Measurements from ENCODE around the gene NELFE.

The NELFE gene

DNA sequence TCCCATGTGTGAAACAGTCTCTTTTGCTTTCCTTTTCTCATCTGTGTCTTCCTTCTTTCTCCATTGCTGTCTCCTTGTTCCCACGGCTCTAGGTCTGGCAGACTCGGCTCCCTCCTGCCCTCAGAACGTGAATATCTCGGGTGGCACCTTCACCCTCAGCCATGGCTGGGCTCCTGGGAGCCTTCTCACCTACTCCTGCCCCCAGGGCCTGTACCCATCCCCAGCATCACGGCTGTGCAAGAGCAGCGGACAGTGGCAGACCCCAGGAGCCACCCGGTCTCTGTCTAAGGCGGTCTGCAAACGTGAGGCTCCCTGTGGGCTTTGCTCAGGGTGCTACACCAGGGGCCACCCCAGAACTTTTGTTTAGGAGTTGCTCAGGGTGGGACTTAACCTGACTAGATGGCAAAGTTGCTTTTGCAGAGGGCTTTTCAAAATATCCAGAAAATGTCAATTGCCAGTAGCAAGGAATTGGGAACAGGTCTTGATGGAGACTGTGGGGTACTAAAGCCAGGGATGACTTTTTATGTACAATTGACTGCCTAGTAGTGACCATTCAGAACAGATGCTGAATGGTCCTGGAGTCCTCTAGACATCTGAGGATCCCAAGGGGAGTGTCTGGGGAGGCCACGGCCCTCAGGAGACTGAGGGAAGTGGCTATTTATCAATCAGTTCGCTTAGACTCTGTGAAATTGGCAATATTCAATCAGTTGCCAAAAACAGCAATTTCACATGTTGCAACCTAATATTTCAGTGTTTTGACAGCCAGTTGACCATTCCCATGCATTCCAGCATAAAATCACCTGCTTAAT, 30.7 kb downstream of the NELFE start:
- H3K14ac ChIP-seq (ENCODE audit: low read length in 2 of 2), result no peak overlapping the region
- DNase-seq, result no peak
- no peaks in the 10 kb centered on the region for H3K79me1 ChIP-seq (replicated peaks; ENCODE audit: low read length, poor library complexity, severe bottlenecking)
- H3K9me3 ChIP-seq (ENCODE audit: control insufficient read depth, low read length), result no peaks in the 10 kb centered on the region
- H3K18ac ChIP-seq (ENCODE audit: low read depth in 1 of 2, low read length in 2 of 2), result no peak overlapping the region
- H2BK5ac ChIP-seq (ENCODE audit: low read depth, low read length, poor library complexity, severe bottlenecking), result no peak overlapping the region
- H3K9ac ChIP-seq (ENCODE audit: low read length), result peak overlapping the region; percentile 85
- H3K4me1 ChIP-seq (ENCODE audit: control insufficient read depth, insufficient read depth, low read depth, low read length), result peaks cover 1% of the 10 kb centered on the region
- H3K4ac ChIP-seq (ENCODE audit: low read depth in 1 of 2, low read length in 2 of 2), result no peak overlapping the region
- 88% methylated on average over 11 of the region's 11 CpGs for WGBS
- H4K91ac ChIP-seq (ENCODE audit: low read length), result no peak overlapping the region
- H3K23ac ChIP-seq (ENCODE audit: low read length in 2 of 2), result no peak overlapping the region
- no peak overlapping the region for H4K8ac ChIP-seq (ENCODE audit: low read length)
- no peaks in the 10 kb centered on the region for H3K36me3 ChIP-seq (ENCODE audit: control insufficient read depth in 1 of 2, insufficient read depth in 2 of 2, low read depth in 1 of 2, low read length in 2 of 2)
- no peak overlapping the region for H2AK5ac ChIP-seq (ENCODE audit: low read length, severe bottlenecking)
- H2BK15ac ChIP-seq (ENCODE audit: low read depth, poor library complexity, severe bottlenecking), result no peak overlapping the region
- no peak overlapping the region for H3K4me2 ChIP-seq (ENCODE audit: low read length, poor library complexity, severe bottlenecking)
- peak overlapping the region in 1 of 2 experiments; percentile 80 for H3K4me3 ChIP-seq (ENCODE audit: insufficient read depth in 1 of 2, low read depth in 1 of 2, low read length in 2 of 2)
- no peak overlapping the region for H2BK12ac ChIP-seq (ENCODE audit: low read length in 2 of 2)
- no peak overlapping the region for H3K27ac ChIP-seq (ENCODE audit: low read length, poor library complexity, severe bottlenecking)
- no peak overlapping the region for H2AFZ ChIP-seq (ENCODE audit: low read depth, low read length)
- no peak overlapping the region for H2BK120ac ChIP-seq (ENCODE audit: low read depth, low read length)
- H3K27me3 ChIP-seq (ENCODE audit: control insufficient read depth in 1 of 2, insufficient read depth in 1 of 2, low read length in 2 of 2), result peaks cover 0 to 17% of the 10 kb centered on the region in 2 experiments

DNA sequence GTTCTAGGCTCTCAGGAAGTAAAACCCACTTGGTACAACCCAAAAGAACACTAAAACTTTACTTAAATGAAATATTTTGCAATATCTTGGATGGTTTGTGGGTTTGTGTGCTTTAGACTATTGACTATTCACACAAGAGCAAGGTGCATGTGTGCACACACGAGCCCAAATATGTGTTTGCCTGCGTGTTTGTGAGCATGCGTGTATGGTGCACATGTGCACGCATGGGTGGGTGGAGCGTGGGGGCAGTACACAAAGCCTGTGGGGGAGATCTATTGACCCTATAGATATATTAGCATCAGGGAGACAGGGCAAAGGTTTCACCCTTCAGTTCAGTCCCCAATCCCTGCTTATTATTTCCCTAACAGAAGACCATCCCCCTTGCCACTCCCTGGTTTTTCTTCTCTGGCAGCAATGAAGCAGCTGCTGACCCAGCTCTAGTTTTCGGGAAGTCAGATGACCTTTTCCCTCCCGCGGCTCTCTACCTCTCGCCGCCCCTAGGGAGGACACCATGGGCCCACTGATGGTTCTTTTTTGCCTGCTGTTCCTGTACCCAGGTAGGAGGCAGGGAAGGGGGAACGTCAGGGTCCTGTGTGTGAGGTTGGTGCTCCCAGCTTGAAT, 31.4 kb downstream of the NELFE start, which contains the start of gene C2:
Gene C2, plus strand, starts transcription at position 476 of the 621 bp plus-strand sequence. Its CDS starts 36 bp downstream, at position 512.
- no peak within 1 kb of the TSS for H2AFZ ChIP-seq (ENCODE audit: low read depth, low read length)
- no peak within 1 kb of the TSS for H4K8ac ChIP-seq (ENCODE audit: low read length)
- peaks cover 1% of the 10 kb centered on the region for H3K4me1 ChIP-seq (ENCODE audit: control insufficient read depth, insufficient read depth, low read depth, low read length)
- H3K9ac ChIP-seq (ENCODE audit: low read length), result peak within 1 kb of the TSS; percentile 85
- H3K9me3 ChIP-seq (ENCODE audit: control insufficient read depth, low read length), result no peaks in the 10 kb centered on the region
- no peak within 1 kb of the TSS for H2BK15ac ChIP-seq (ENCODE audit: low read depth, poor library complexity, severe bottlenecking)
- H3K4me3 ChIP-seq (ENCODE audit: insufficient read depth in 1 of 2, low read depth in 1 of 2, low read length in 2 of 2), result peak within 1 kb of the TSS in 1 of 2 experiments; percentile 80
- no peak within 1 kb of the TSS for H3K14ac ChIP-seq (ENCODE audit: low read length in 2 of 2)
- H2AK5ac ChIP-seq (ENCODE audit: low read length, severe bottlenecking), result no peak within 1 kb of the TSS
- no peak within 1 kb of the TSS for H3K18ac ChIP-seq (ENCODE audit: low read depth in 1 of 2, low read length in 2 of 2)
- H4K91ac ChIP-seq (ENCODE audit: low read length), result no peak within 1 kb of the TSS
- no peaks in the 10 kb centered on the region for H3K79me1 ChIP-seq (replicated peaks; ENCODE audit: low read length, poor library complexity, severe bottlenecking)
- no peak within 1 kb of the TSS for H3K4ac ChIP-seq (ENCODE audit: low read depth in 1 of 2, low read length in 2 of 2)
- H3K23ac ChIP-seq (ENCODE audit: low read length in 2 of 2), result no peak within 1 kb of the TSS
- no peaks in the 10 kb centered on the region for H3K36me3 ChIP-seq (ENCODE audit: control insufficient read depth in 1 of 2, insufficient read depth in 2 of 2, low read depth in 1 of 2, low read length in 2 of 2)
- no peak within 1 kb of the TSS for H2BK12ac ChIP-seq (ENCODE audit: low read length in 2 of 2)
- no peak for DNase-seq
- H3K27me3 ChIP-seq (ENCODE audit: control insufficient read depth in 1 of 2, insufficient read depth in 1 of 2, low read length in 2 of 2), result peaks cover 0 to 15% of the 10 kb centered on the region in 2 experiments
- H3K4me2 ChIP-seq (ENCODE audit: low read length, poor library complexity, severe bottlenecking), result no peak within 1 kb of the TSS
- H2BK5ac ChIP-seq (ENCODE audit: low read depth, low read length, poor library complexity, severe bottlenecking), result no peak within 1 kb of the TSS
- H3K27ac ChIP-seq (ENCODE audit: low read length, poor library complexity, severe bottlenecking), result no peak within 1 kb of the TSS
- 74% methylated on average over 10 of the region's 11 CpGs for WGBS
- H2BK120ac ChIP-seq (ENCODE audit: low read depth, low read length), result no peak within 1 kb of the TSS

DNA sequence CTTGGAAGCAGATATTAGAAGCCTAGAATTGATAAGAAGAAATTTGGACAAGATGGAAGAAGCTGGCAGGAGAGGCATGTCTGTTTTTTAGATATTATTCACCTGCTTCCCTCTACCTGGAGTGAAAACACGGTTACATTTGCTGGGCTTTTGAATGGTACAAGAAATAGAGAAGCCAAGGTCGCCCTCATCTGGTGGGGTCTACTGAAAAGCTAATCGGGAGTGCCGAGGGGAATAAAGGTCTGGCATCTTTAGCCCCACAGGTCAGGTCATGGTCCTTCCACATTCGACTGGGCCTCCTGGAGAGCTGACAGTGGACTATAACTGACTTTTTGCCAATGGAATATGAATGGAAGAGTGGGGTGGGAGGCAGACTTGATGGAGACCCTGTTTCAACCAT, 35.8 kb downstream of the NELFE start:
- H3K79me1 ChIP-seq (replicated peaks; ENCODE audit: low read length, poor library complexity, severe bottlenecking), result no peaks in the 10 kb centered on the region
- no peak overlapping the region for H4K91ac ChIP-seq (ENCODE audit: low read length)
- no peak overlapping the region for H2AFZ ChIP-seq (ENCODE audit: low read depth, low read length)
- H3K4me1 ChIP-seq (ENCODE audit: control insufficient read depth, insufficient read depth, low read depth, low read length), result peaks cover 1% of the 10 kb centered on the region
- no peak overlapping the region for H2BK120ac ChIP-seq (ENCODE audit: low read depth, low read length)
- H3K4ac ChIP-seq (ENCODE audit: low read depth in 1 of 2, low read length in 2 of 2), result no peak overlapping the region
- no peak overlapping the region for H3K4me2 ChIP-seq (ENCODE audit: low read length, poor library complexity, severe bottlenecking)
- H3K18ac ChIP-seq (ENCODE audit: low read depth in 1 of 2, low read length in 2 of 2), result no peak overlapping the region
- H3K9me3 ChIP-seq (ENCODE audit: control insufficient read depth, low read length), result no peaks in the 10 kb centered on the region
- no peak overlapping the region for H2BK15ac ChIP-seq (ENCODE audit: low read depth, poor library complexity, severe bottlenecking)
- 27% methylated on average over 5 of the region's 5 CpGs for WGBS
- H4K8ac ChIP-seq (ENCODE audit: low read length), result no peak overlapping the region
- no peak overlapping the region for H2BK5ac ChIP-seq (ENCODE audit: low read depth, low read length, poor library complexity, severe bottlenecking)
- no peak overlapping the region for H3K14ac ChIP-seq (ENCODE audit: low read length in 2 of 2)
- no peak overlapping the region for H2AK5ac ChIP-seq (ENCODE audit: low read length, severe bottlenecking)
- H3K36me3 ChIP-seq (ENCODE audit: control insufficient read depth in 1 of 2, insufficient read depth in 2 of 2, low read depth in 1 of 2, low read length in 2 of 2), result no peaks in the 10 kb centered on the region
- no peak overlapping the region for H3K23ac ChIP-seq (ENCODE audit: low read length in 2 of 2)
- no peak overlapping the region for H3K9ac ChIP-seq (ENCODE audit: low read length)
- no peak overlapping the region for H3K4me3 ChIP-seq (ENCODE audit: insufficient read depth in 1 of 2, low read depth in 1 of 2, low read length in 2 of 2)
- no peak overlapping the region for H2BK12ac ChIP-seq (ENCODE audit: low read length in 2 of 2)
- DNase-seq, result no peak
- no peak overlapping the region for H3K27ac ChIP-seq (ENCODE audit: low read length, poor library complexity, severe bottlenecking)
- H3K27me3 ChIP-seq (ENCODE audit: control insufficient read depth in 1 of 2, insufficient read depth in 1 of 2, low read length in 2 of 2), result peaks cover 0 to 7% of the 10 kb centered on the region in 2 experiments

DNA sequence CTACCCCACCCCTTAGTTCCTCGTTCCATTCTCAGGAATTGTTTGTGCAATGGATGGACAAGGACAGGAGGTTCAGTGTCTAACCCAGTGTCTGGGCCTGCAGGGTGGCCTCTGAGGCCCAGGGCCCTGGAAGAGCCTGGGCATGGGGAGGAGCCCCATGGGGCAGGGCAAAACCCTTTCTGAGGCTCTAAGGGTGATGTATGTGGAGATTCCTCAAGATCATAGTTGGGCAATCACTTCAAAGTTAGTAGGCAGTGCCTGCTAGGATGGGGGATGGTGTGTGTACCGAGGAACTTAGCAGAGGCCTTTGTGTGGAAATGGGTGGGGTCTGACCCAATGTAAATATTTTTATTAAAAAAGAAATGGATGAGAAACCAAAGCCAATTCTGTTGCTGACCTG, 38.0 kb downstream of the NELFE start:
- H2AK5ac ChIP-seq (ENCODE audit: low read length, severe bottlenecking), result no peak overlapping the region
- no peak overlapping the region for H4K91ac ChIP-seq (ENCODE audit: low read length)
- H3K9me3 ChIP-seq (ENCODE audit: control insufficient read depth, low read length), result no peaks in the 10 kb centered on the region
- no peak overlapping the region for H2BK15ac ChIP-seq (ENCODE audit: low read depth, poor library complexity, severe bottlenecking)
- H2BK5ac ChIP-seq (ENCODE audit: low read depth, low read length, poor library complexity, severe bottlenecking), result no peak overlapping the region
- H4K8ac ChIP-seq (ENCODE audit: low read length), result no peak overlapping the region
- no peak overlapping the region for H2BK12ac ChIP-seq (ENCODE audit: low read length in 2 of 2)
- H3K14ac ChIP-seq (ENCODE audit: low read length in 2 of 2), result no peak overlapping the region
- WGBS, result 80% methylated on average over 2 of the region's 2 CpGs
- no peaks in the 10 kb centered on the region for H3K79me1 ChIP-seq (replicated peaks; ENCODE audit: low read length, poor library complexity, severe bottlenecking)
- no peak overlapping the region for H2BK120ac ChIP-seq (ENCODE audit: low read depth, low read length)
- no peak overlapping the region for H3K9ac ChIP-seq (ENCODE audit: low read length)
- H3K4me2 ChIP-seq (ENCODE audit: low read length, poor library complexity, severe bottlenecking), result no peak overlapping the region
- no peaks in the 10 kb centered on the region for H3K4me1 ChIP-seq (ENCODE audit: control insufficient read depth, insufficient read depth, low read depth, low read length)
- no peaks in the 10 kb centered on the region for H3K27me3 ChIP-seq (ENCODE audit: control insufficient read depth in 1 of 2, insufficient read depth in 1 of 2, low read length in 2 of 2)
- no peak overlapping the region for H3K23ac ChIP-seq (ENCODE audit: low read length in 2 of 2)
- H3K4ac ChIP-seq (ENCODE audit: low read depth in 1 of 2, low read length in 2 of 2), result no peak overlapping the region
- no peak overlapping the region for H3K18ac ChIP-seq (ENCODE audit: low read depth in 1 of 2, low read length in 2 of 2)
- H3K36me3 ChIP-seq (ENCODE audit: control insufficient read depth in 1 of 2, insufficient read depth in 2 of 2, low read depth in 1 of 2, low read length in 2 of 2), result no peaks in the 10 kb centered on the region
- H3K4me3 ChIP-seq (ENCODE audit: insufficient read depth in 1 of 2, low read depth in 1 of 2, low read length in 2 of 2), result no peak overlapping the region
- no peak overlapping the region for H3K27ac ChIP-seq (ENCODE audit: low read length, poor library complexity, severe bottlenecking)
- DNase-seq, result no peak
- no peak overlapping the region for H2AFZ ChIP-seq (ENCODE audit: low read depth, low read length)

Data from mesenchymal stem cell (in vitro differentiated cells and primary cell).